PFSK-1 (cell line): ENCODE data around the gene SDK1.

Experiments
- FOXP2 ChIP-seq: optimal IDR thresholded peaks from 2 replicates; pipeline ENCODE3; 2011; ENCODE audit warnings: borderline replicate concordance, control low read depth, inconsistent platforms; ENCODE audit not compliant: insufficient read depth; ENCODE audit errors: extremely low read length, extremely low read depth
- POLR2AphosphoS5 ChIP-seq: IDR thresholded peaks from 2 replicates; pipeline ENCODE4 v1.6.1; 2012; ENCODE audit warnings: low read depth, mild to moderate bottlenecking, control low read depth, low read length, moderate library complexity
- REST ChIP-seq, 2 experiments: IDR thresholded peaks; 2 replicates each; pipeline versions ENCODE4 v1.6.1 to v1.8.0; 2011 to 2012; ENCODE audit warnings: low read depth in 2 of 2, low read length in 2 of 2, control low read depth in 1 of 2, inconsistent platforms in 1 of 2, mild to moderate bottlenecking in 1 of 2, moderate library complexity in 1 of 2; ENCODE audit not compliant: insufficient read depth in 1 of 2
- SIN3A ChIP-seq: IDR thresholded peaks from 2 replicates; pipeline ENCODE4 v1.6.1; 2012; ENCODE audit warnings: mild to moderate bottlenecking, low read length, moderate library complexity, borderline replicate concordance; ENCODE audit not compliant: insufficient read depth
- TAF1 ChIP-seq: IDR thresholded peaks from 2 replicates; pipeline ENCODE4 v1.6.1; 2012; ENCODE audit warnings: low read length, control low read depth, borderline replicate concordance; ENCODE audit not compliant: insufficient read depth

GRCh38 chr7:3540456-3541220, 239.6 kb downstream of the SDK1 start:
- no peak for TF ChIP-seq SIN3A
- TF ChIP-seq REST (IDR thresholded peaks at IDR 0.05; ENCODE audit: insufficient read depth in 1 of 2, low read depth in 2 of 2, low read length in 2 of 2), result no peak
- TF ChIP-seq TAF1, result no peak
- TF ChIP-seq POLR2AphosphoS5, result no peak
- TF ChIP-seq FOXP2, result no peak
